ENCODE measurements around the gene CACNG4. TPM values are rescaled to one million over a fixed set of nuclear protein-coding genes. Genes with fewer than 3 reads are reported as not detected.
"Not testable (repeated sequence)": the region's sequence is repeated elsewhere in the genome, so short reads cannot be mapped to it uniquely, and the experiment has no call there.

The CACNG4 gene
- total RNA-seq, 1 donor = not detected

DNA sequence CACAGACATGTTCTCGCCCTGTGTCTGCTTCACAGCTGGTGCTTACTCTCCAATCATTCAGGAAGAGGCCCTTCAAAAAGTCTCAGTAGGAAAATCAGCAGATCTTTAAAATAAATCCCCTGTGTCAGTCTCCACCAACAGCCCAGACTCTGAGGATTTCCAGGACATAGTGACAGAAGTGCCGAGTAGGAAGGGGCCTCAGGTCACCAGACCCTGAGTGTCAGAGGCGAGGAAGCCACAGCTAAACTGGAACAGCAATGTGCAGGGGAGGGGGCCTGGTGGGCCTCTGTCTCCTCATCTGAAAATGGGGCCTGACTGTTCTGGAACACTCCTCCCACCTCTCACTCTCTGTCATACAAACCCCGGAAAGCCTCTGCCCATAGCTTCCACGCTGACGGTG lies 6.3 kb downstream of the CACNG4 start:
- TF ChIP-seq, protein P1, sequence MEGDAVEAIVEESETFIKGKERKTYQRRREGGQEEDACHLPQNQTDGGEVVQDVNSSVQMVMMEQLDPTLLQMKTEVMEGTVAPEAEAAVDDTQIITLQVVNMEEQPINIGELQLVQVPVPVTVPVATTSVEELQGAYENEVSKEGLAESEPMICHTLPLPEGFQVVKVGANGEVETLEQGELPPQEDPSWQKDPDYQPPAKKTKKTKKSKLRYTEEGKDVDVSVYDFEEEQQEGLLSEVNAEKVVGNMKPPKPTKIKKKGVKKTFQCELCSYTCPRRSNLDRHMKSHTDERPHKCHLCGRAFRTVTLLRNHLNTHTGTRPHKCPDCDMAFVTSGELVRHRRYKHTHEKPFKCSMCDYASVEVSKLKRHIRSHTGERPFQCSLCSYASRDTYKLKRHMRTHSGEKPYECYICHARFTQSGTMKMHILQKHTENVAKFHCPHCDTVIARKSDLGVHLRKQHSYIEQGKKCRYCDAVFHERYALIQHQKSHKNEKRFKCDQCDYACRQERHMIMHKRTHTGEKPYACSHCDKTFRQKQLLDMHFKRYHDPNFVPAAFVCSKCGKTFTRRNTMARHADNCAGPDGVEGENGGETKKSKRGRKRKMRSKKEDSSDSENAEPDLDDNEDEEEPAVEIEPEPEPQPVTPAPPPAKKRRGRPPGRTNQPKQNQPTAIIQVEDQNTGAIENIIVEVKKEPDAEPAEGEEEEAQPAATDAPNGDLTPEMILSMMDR (IDR thresholded peaks at IDR 0.05; ENCODE audit: extremely low read depth, low read depth, low read length) = no peak
- Histone ChIP-seq H3K9me3 (ENCODE audit: low read depth, low read length) (no peaks in the 10 kb centered on the region), H3K27ac (ENCODE audit: low read depth, low read length) (no peak overlapping the region), H3K4me3 (ENCODE audit: insufficient read depth, low read length) (no peak overlapping the region), H4K20me1 (ENCODE audit: insufficient read depth, low read length) (no peaks in the 10 kb centered on the region), H3K36me3 (ENCODE audit: insufficient read depth, low read length) (no peaks in the 10 kb centered on the region), H3K4me2 (ENCODE audit: insufficient read depth, low read length) (no peak overlapping the region), H2AFZ (ENCODE audit: low read length) (no peak overlapping the region), H3K79me2 (ENCODE audit: insufficient read depth, low read length) (no peaks in the 10 kb centered on the region), H3K27me3 (ENCODE audit: insufficient read depth, low read length) (peaks cover 70% of the 10 kb centered on the region), H3K4me1 (ENCODE audit: insufficient read depth, low read length) (no peaks in the 10 kb centered on the region)
- peak; percentile 49 for DNase-seq (ENCODE audit: insufficient read length, low spot score, missing footprints)

DNA sequence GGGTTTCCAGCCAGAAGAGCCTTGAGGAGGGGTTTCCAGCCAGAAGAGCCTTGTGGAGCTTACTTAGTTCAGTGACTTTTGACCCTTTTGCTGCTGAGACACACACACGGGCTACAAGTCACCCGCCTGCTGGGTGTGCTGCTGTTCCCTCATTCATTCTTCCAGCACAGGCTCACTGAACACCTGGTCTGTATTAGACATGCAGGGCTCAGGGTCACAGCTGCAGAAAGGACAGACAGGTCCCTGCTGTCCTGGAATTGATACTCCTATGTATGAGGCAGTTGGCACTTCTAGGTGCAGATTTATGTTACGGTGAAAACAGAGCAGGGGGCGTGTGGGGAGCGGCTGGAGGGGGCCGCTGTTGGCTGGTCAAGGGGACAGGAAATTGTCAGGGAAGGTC lies 6.8 kb downstream of the CACNG4 start:
- Histone ChIP-seq H3K79me2 (ENCODE audit: insufficient read depth, low read length) (no peaks in the 10 kb centered on the region), H3K9me3 (ENCODE audit: low read depth, low read length) (no peaks in the 10 kb centered on the region), H3K36me3 (ENCODE audit: insufficient read depth, low read length) (no peaks in the 10 kb centered on the region), H3K27me3 (ENCODE audit: insufficient read depth, low read length) (peaks cover 70% of the 10 kb centered on the region), H3K4me2 (ENCODE audit: insufficient read depth, low read length) (no peak overlapping the region), H3K4me3 (ENCODE audit: insufficient read depth, low read length) (no peak overlapping the region), H4K20me1 (ENCODE audit: insufficient read depth, low read length) (no peaks in the 10 kb centered on the region), H3K4me1 (ENCODE audit: insufficient read depth, low read length) (no peaks in the 10 kb centered on the region), H2AFZ (ENCODE audit: low read length) (no peak overlapping the region), H3K27ac (ENCODE audit: low read depth, low read length) (no peak overlapping the region)
- peak; percentile 70 for DNase-seq (ENCODE audit: insufficient read length, low spot score, missing footprints)
- TF ChIP-seq, protein P1 (IDR thresholded peaks at IDR 0.05; ENCODE audit: extremely low read depth, low read depth, low read length) = no peak

DNA sequence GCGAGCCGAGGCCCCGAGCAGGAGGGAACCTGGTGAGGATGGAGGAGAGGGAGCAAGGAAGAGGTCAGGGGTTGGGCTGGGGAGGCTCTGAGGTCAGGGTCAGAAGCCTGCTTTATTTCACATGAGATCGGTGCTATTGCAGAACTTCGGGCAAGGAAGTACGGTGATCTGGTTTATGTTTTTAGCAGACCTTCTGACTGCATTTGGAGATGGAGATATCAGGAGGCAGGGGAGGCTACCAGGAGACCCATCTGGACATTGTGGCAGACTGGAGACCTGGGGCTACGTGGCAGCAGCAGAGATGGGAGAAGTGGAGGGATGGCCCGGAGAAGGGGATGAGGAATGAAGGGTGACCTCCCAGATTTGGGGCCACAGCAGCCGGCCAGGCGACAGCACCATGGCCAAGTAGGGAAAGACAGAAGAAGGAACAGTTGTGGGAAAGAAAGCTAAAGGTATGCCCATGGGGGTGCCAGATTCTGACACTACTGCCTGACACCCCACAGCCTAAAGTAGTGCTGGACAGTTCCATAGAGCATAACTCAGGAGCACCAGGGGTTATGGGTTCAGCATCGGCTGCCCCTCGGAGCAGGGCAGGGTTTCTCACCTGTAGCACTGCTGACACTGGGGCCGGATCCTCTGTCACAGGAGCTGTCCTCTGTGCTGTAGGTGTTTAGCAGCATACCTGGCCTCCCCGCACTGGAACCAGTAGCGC lies 7.4 kb downstream of the CACNG4 start:
- Histone ChIP-seq H4K20me1 (ENCODE audit: insufficient read depth, low read length) (no peaks in the 10 kb centered on the region), H3K36me3 (ENCODE audit: insufficient read depth, low read length) (no peaks in the 10 kb centered on the region), H3K4me2 (ENCODE audit: insufficient read depth, low read length) (no peak overlapping the region), H3K27me3 (ENCODE audit: insufficient read depth, low read length) (peaks cover 70% of the 10 kb centered on the region), H3K79me2 (ENCODE audit: insufficient read depth, low read length) (no peaks in the 10 kb centered on the region), H3K9me3 (ENCODE audit: low read depth, low read length) (no peaks in the 10 kb centered on the region), H3K4me3 (ENCODE audit: insufficient read depth, low read length) (no peak overlapping the region), H2AFZ (ENCODE audit: low read length) (no peak overlapping the region), H3K27ac (ENCODE audit: low read depth, low read length) (no peak overlapping the region), H3K4me1 (ENCODE audit: insufficient read depth, low read length) (no peaks in the 10 kb centered on the region)
- TF ChIP-seq, protein P1 (IDR thresholded peaks at IDR 0.05; ENCODE audit: extremely low read depth, low read depth, low read length) = no peak
- DNase-seq (ENCODE audit: insufficient read length, low spot score, missing footprints) = peak; percentile 26

DNA sequence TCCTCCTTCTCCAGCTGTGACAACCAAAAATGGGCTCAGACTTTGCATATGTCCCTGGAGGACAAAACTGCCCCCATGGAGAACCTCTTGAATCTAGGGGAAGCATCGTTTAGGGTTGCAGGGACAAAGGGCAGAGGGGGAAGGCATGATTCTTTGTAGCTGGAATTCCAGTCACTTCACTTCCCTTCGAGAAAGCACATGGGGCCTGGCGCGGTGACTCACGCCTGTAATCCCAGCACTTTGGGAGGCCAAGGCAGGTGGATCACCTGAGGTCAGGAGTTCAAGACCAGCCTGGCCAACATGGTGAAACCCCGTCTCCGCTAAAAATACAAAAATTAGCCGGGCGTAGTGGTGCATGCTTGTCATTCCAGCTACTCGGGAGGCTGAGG lies 7.9 kb downstream of the CACNG4 start:
- H3K79me2 ChIP-seq (ENCODE audit: insufficient read depth, low read length); H4K20me1 ChIP-seq (ENCODE audit: insufficient read depth, low read length); H3K4me3 ChIP-seq (ENCODE audit: insufficient read depth, low read length); H3K4me1 ChIP-seq (ENCODE audit: insufficient read depth, low read length); H3K27ac ChIP-seq (ENCODE audit: low read depth, low read length); H2AFZ ChIP-seq (ENCODE audit: low read length); H3K4me2 ChIP-seq (ENCODE audit: insufficient read depth, low read length); H3K36me3 ChIP-seq (ENCODE audit: insufficient read depth, low read length); H3K9me3 ChIP-seq (ENCODE audit: low read depth, low read length): not testable (repeated sequence)
- peaks cover 70% of the 10 kb centered on the region for H3K27me3 ChIP-seq (ENCODE audit: insufficient read depth, low read length)
- DNase-seq (ENCODE audit: insufficient read length, low spot score, missing footprints) = peak; percentile 75
